Sigmoid colon (tissue), 4 donors: ENCODE results near the gene FIBCD1.

Source experiments
- EP300 ChIP-seq, 4 donors: sonication (generic); formaldehyde crosslinking; IDR thresholded peaks; one replicate each; pipeline ENCODE4 v1.6.1; 2017; ENCODE audit warnings: antibody characterized with exemption in 4 of 4
- POLR2A ChIP-seq, 2 donors: fragments of 450-650 bp; IDR thresholded peaks; one replicate each; pipeline ENCODE4 v1.6.1; 2016; ENCODE audit warnings: antibody characterized with exemption in 2 of 2, mild to moderate bottlenecking in 2 of 2, moderate library complexity in 2 of 2
- POLR2AphosphoS5 ChIP-seq, 4 donors: sonication (generic); formaldehyde crosslinking; IDR thresholded peaks; one replicate each; pipeline ENCODE4 v1.6.1; 2017; ENCODE audit warnings: antibody characterized with exemption in 4 of 4
- TF ChIP-seq, protein P1 (sequence below), 4 experiments: fragments of 450-650 bp in 3 of 4; fragments of 200-600 bp in 1 of 4; IDR thresholded peaks; one replicate each; pipeline ENCODE4 v1.5.1; 2016 to 2019; ENCODE audit warnings: antibody characterized with exemption in 4 of 4, mild to moderate bottlenecking in 3 of 4, moderate library complexity in 2 of 4

DNA sequence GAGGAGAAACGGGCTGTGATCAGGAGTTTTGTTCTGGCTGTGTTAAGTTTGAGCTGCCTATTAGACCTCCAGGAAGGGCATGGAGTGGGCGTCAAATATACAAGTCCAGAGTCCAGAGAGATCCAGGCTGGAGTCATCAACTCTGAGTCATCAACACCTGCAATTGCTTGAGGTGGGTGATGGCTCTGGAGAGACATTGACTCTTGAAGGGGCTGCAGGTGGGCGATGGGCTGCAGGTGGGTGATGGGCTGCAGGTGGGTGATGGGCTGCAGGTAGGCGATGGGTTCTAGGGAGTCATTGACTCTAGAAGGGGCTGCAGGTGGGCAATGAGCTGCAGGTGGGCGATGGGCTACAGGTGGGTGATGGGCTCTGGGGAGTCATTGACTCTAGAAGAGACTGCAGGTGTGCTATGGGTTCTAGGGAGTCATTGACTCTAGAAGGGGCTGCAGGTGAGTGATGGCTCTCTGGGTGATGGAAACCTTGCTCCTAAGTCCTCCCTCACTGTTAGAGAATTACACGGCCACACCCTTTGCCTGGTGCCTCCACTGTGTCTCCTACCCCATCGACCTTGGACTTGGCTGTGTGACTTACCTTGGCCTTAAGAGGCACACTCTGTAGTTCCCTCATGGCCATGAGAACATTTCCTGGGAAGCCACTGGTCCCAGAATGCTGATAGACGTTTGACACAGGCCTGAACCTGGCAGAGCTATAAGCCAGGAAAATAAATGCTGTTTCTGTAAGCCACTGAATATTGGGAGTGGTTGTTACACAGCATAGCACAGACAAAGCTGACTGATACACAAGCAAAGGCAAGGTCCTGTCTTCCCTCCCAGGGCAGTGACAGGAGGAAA is 10.4 kb upstream of the FIBCD1 start:
- TF ChIP-seq, protein P1, sequence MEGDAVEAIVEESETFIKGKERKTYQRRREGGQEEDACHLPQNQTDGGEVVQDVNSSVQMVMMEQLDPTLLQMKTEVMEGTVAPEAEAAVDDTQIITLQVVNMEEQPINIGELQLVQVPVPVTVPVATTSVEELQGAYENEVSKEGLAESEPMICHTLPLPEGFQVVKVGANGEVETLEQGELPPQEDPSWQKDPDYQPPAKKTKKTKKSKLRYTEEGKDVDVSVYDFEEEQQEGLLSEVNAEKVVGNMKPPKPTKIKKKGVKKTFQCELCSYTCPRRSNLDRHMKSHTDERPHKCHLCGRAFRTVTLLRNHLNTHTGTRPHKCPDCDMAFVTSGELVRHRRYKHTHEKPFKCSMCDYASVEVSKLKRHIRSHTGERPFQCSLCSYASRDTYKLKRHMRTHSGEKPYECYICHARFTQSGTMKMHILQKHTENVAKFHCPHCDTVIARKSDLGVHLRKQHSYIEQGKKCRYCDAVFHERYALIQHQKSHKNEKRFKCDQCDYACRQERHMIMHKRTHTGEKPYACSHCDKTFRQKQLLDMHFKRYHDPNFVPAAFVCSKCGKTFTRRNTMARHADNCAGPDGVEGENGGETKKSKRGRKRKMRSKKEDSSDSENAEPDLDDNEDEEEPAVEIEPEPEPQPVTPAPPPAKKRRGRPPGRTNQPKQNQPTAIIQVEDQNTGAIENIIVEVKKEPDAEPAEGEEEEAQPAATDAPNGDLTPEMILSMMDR (IDR thresholded peaks at IDR 0.05): no peak
- TF ChIP-seq POLR2A (IDR thresholded peaks at IDR 0.05) (no peak), POLR2AphosphoS5 (IDR thresholded peaks at IDR 0.05) (no peak), EP300 (IDR thresholded peaks at IDR 0.05) (no peak)
